GM18505 (cell line): ENCODE results near the gene RND3.

ENCODE experiments used
- ATAC-seq: cut with Tn5 transposase; IDR thresholded peaks from one replicate; pipeline ENCODE4 v1.9.1; 2021; ENCODE audit not compliant: unreplicated experiment
- POLR2A ChIP-seq: IDR thresholded peaks from 4 replicates; pipeline ENCODE4 v1.6.1; 2011; ENCODE audit warnings: borderline replicate concordance; ENCODE audit not compliant: insufficient read depth, insufficient read length; ENCODE audit errors: extremely low read depth

The RND3 gene

DNA sequence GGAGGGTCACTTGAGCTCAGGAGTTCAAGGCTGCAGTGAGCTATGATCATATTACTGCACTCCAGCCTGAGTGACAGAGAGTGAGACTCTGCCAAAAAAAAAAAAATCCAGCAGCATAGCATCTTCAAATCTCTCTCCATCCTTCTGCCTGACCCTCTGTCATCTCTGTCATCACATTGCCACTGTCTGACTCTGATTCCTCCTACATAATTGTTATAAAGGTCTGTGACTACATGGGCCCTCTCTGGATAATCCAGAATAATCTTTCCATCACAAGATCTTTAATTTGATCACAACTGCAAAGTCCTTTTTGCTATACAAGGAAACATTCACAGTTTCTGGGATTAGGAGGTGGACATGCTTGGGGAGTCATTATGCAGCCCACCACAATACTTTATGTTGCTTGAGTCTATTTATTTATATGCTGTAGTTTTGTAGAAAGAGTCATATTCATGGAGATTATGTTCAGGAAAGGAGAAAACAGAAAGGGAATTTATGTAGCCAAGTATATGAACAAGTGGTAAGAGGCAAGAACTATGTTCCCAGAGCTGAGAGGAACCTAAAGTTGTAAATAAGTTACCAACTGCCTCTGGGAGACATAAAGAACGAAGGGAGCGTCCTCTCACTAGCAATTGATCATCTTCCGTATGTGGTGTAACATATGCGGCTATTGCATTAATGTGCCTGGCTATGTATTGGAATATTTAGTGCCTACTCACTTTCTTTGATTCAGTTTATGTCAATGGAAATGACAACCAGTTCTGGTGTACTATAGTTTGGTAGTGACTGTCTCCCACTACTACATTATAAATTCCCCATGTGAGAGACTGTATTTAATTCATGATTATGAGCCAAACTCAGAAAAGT, 21.5 kb downstream of the RND3 start:
- ATAC-seq, result no peak
- no peak for TF ChIP-seq POLR2A

DNA sequence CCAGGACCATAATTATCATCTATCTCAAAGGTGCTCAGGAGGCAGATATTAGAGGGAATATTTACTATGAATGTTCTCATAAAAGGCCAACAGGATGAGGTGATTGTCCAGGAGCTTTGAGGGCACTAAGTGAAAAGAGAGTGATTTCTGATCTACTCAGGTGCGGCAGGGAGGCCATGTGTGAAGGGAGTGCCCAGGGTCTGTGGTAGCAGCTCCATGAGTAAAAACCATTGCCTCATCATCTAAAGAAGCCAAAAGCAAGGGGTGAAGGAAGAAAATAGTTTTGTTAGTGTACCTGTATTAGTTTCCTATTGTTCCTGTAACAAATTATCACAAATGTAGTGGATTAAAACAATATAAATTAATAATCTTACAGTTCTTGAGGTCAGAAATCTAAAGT, 22.5 kb downstream of the RND3 start:
- no peak for ATAC-seq
- no peak for TF ChIP-seq POLR2A

DNA sequence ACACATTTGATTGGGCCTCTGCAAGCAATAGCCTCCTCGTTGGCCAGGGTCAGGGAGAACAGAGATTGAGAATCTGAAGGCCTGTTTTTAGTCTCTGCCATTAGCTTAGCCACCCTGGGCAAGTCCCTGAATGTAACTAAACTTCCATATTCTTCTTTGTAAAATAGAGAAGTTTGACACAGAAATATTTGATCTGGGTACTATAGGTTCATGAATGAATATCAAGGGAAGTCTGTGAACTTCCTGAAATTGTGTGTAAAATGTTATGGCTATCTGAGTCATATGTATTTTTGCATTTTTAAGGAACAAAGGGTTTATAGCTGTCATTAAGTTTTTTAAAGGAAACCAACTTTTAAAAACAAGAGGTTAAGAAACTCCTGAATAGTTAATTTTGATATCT, 23.2 kb downstream of the RND3 start:
- TF ChIP-seq POLR2A, result no peak
- ATAC-seq, result no peak

DNA sequence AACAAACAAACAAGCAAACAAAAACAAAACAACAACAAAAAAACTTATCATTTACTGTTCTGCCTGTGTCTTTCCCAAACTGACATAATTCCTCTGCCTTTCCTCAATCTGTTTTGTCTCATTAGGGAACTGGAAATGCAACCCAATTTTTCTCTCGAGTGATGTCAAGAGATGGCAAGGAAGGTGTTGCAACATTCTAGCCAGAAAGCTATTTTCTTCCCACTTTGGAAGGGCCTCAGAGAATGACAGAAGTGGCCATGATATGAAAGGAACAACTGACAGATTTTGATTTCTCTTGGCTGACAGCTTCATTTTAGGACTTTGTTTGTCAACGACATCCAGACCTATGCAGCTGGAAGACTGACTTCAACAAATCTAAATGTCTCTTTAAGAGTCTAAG, 24.7 kb downstream of the RND3 start:
- ATAC-seq, result no peak
- no peak for TF ChIP-seq POLR2A

DNA sequence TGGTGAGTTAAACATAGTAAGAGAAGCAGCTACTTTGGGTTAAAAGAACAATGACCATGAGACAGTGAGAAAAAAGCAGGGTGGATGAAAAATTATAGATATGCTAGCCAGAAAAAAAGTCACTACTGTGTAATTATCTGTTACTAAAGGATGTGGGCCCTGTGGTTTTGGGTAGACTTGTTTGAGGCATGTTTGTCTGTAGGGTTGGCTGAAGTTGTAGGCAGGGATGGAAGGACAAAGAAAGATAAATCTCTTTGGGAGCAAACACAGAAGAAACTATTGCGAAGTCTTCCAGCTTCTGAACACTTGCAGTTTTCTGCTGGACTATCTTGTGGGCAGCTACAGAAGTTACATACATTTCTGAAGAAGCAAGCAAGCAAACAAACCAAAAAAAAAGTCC, 28.2 kb downstream of the RND3 start:
- no peak for TF ChIP-seq POLR2A

DNA sequence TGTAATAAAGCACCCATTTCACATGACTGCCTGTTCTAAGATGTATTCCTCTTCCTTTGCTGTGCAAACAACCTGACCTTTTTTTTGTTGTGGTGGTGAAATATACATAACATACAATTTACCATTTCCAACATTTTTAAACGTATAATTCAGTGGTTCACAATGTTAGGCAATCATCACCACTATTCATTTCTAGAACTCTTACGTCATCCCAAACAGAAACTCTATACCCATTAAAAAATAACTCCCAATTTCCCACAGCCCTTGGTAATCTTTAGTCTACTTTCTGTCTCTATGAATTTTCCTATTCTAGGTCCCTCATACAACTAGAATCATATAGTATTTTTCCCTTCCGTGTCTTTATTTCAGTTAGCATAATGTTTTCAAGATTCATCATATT, 36.7 kb downstream of the RND3 start:
- no peak for TF ChIP-seq POLR2A
- ATAC-seq, result no peak

More for the DNA sequence above, 28.2 kb downstream of the RND3 start:
- ATAC-seq, result no peak

DNA sequence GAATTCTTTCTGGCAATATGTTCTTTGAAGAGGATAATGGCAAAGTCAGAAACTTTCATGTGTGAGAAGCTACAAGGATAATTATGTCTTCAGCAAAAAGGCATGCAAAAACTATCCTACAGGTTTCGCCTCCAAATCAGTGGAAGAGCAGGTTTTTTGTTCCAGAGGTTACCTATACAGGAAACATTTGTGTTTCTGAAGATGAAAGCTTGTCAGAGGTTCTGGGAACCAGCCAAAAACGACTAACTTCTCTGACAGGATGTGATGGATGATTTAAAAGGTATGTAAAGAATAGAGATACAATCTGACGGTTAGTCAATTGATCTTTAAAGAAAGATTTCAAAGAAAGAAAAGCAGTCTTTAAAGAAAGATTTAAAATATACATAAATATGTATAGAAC, 37.6 kb downstream of the RND3 start:
- no peak for TF ChIP-seq POLR2A
- ATAC-seq, result no peak

DNA sequence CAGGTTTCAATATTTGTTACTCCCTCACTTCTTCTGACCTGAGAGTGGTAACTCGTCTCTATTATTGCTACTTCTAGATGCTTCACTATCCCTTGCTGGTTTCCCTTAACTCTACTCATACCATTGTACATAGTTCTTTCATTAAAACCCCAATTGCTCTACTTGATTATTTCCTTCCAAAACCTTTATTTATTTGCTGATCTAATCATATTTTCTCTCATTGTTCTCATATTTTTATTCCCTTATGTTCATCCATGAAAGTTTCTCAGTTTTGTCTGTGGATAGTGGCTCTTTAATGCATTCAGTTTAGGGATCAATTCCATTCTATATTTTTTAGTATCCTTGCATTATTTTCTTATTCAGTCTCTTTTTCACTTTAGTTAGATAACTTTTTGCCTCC, 42.1 kb downstream of the RND3 start:
- no peak for ATAC-seq
- no peak for TF ChIP-seq POLR2A

DNA sequence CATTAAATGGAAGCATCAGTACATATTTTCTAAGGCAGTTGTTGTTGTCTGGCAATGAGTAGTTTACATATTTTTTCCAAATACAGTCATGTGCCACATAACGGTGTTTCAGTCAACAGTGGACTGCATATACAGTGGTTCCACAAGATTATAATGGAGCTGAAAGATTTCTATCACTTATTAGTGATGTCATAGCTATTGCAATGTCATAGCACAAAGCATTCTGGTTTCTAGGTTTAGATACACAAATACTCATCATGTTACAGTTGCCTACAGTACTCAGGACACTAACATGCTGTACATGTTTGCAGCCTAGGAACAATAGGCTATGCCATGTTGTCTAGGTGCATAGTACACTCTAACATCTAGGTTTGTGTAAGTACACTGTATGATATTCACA, 45.0 kb downstream of the RND3 start:
- TF ChIP-seq POLR2A, result no peak
- no peak for ATAC-seq

DNA sequence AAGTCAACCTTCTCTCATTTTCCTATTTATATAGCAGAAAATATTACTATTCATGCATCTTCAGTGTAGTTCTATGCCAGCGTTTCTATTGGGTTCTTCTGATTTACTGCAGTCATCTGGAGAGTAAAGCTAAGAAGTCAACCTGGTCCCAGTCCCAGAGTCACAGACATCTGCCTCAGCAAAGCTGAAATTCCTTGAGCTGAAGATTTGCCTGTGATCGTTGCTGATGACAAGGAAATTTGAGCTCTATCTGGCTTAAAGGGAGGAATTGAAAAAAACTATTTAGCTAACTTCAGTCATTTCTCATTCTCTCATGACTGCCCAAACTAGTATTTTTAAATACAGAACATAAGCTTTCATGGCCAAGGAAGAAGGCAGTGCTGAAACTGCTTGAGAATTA, 45.7 kb downstream of the RND3 start:
- ATAC-seq, result no peak
- no peak for TF ChIP-seq POLR2A

DNA sequence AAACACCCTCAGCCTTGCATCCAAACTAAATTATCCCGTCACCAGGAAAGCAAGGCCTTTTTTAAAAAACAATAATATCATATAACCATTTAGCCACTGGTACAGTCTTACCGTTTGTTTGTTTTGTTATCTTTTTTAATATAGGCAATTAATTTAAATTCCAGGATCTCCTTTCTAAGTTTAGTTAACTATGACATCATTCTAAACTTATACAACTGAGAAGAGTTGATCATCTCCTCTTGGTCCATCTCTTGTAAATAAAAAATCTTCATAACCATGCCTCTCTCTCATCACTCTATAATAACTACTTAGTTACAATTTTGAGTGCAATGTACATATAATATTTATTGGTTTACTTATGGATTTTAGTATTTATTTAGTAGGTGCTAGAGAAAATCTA, 46.2 kb downstream of the RND3 start:
- TF ChIP-seq POLR2A, result no peak
- ATAC-seq, result no peak

DNA sequence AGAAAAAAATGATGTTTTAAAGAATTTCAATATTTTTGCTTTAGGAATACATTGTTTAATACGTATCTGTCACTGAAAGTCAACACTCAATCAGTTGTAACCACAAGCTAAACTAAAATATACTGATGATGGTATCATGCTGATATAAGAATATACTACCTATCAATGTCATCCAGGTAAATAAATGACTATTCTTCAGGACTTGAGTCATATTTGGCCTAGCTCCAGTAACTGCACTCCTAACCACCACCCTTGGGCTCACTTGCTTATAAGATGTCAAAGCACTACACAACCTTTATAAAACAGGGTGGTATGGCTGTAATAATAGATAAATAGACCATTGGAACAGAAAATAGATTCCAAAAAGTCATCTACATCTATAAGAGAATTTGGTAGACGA, 48.8 kb downstream of the RND3 start:
- no peak for ATAC-seq
- TF ChIP-seq POLR2A, result no peak

DNA sequence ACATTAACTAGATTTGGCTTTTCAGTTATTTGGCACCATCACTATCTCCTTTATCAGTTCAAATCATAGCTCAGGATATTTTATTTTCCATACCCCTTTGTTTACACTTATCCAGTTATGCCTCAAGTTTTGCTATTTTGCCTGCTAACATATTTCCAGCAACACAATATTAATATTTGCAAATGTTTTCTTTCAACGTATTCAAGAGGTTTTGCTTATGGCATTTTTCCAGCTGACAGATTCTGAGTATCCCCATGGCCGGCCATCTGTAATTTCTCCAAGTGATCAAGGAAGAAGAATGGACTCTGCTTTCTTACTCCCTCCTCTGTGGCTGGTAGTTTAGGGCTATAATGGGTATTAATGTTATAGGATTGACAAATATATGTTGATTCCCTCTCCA, 49.4 kb downstream of the RND3 start:
- ATAC-seq, result no peak

DNA sequence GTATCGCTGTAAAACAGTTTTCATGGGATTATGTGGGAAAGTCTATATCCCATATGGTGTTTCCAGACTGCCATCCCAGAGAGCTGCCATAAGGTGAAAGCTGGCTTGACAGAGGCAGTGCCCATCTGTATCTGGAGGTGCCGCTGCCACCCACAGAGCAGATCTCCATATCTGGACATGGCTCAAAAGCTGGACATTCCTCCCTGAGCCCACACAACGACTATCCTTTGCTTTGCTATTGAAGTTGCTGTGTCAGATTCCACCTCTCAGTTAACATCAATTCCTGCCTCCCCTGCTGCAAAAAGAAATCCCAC, 55.2 kb downstream of the RND3 start:
- no peak for TF ChIP-seq POLR2A
- ATAC-seq, result no peak

More for the DNA sequence above, 49.4 kb downstream of the RND3 start:
- no peak for TF ChIP-seq POLR2A
